K562 (cell line): Measurements from ENCODE around the gene TBC1D9. TPM values are rescaled to one million over a fixed set of nuclear protein-coding genes. Genes with fewer than 3 reads are reported as not detected.

Experiments used
- ATAC-seq: fragments of 200-7000 bp; cut with Tn5 transposase; 3 replicates; pipeline ENCODE4 v1.9.1; 2020; ENCODE audit warnings: moderate library complexity
- BruUV-seq: library from RNA; stranded (reverse); fragments of 400-500 nt; replicated peaks from 2 replicates; lab custom pipeline; 2021; lab: Mats Ljungman, UMichigan
- CTCF ChIA-PET: fragments of 300-600 bp; formaldehyde crosslinking; extraction: SDS; loops from one replicate; lab custom pipeline; 2021; ENCODE audit warnings: low intra/inter-chr PET ratio; lab: Yijun Ruan, JAX
- POLR2A ChIA-PET: fragments of 300-600, 350-650 bp; sonication (Branson Sonifier 250); formaldehyde crosslinking; extraction: SDS; loops from one replicate; lab custom pipeline; 2021; ENCODE audit warnings: antibody characterized with exemption, inconsistent platforms; lab: Yijun Ruan, JAX
- DNase-seq, 4 experiments: peaks; one replicate each; pipeline versions ENCODE4 v3.0.0 to v3.0.0-alpha.2; 2011 to 2018; ENCODE audit warnings: low spot score in 3 of 4, mixed read lengths in 3 of 4; ENCODE audit errors: extremely low read depth in 1 of 4
- FAIRE-seq: peaks from 2 replicates; lab custom pipeline; 2011; peaks lifted over from hg19 to GRCh38; lab: Jason Lieb, UNC
- H2AFZ ChIP-seq: 2 replicates; pipeline ENCODE4 v1.6.0; 2011; ENCODE audit warnings: low read depth, low read length, control low read depth, inconsistent platforms
- H3K27ac ChIP-seq: fragments of 200-600 bp; 3 replicates; pipeline ENCODE4 v1.8.0; 2011; ENCODE audit warnings: low read depth, mild to moderate bottlenecking, control low read depth, inconsistent platforms, low read length, moderate library complexity, mixed read lengths; ENCODE audit errors: extremely low read depth
- H3K27me3 ChIP-seq, 2 experiments: fragments of 300-600 bp in 1 of 2; 2 replicates in 1 of 2; 3 replicates in 1 of 2; pipeline versions ENCODE4 v1.6.0 to v1.8.0; 2011; ENCODE audit warnings: inconsistent platforms in 2 of 2, low read length in 2 of 2, mild to moderate bottlenecking in 1 of 2, mixed read lengths in 1 of 2, moderate library complexity in 1 of 2; ENCODE audit not compliant: control insufficient read depth in 2 of 2, insufficient read depth in 2 of 2
- H3K36me3 ChIP-seq: fragments of 300-600 bp; 3 replicates; pipeline ENCODE4 v1.8.0; 2011; ENCODE audit warnings: mild to moderate bottlenecking, low read length, inconsistent platforms; ENCODE audit not compliant: control insufficient read depth, insufficient read depth
- H3K4me1 ChIP-seq, 2 experiments: fragments of 200-600 bp in 1 of 2; replicated peaks in 1 of 2; 2 replicates in 1 of 2; 3 replicates in 1 of 2; pipeline versions ENCODE4 v1.5.1 to v1.8.0; 2011; ENCODE audit warnings: inconsistent platforms in 2 of 2, low read length in 2 of 2, mild to moderate bottlenecking in 1 of 2, mixed read lengths in 1 of 2, moderate library complexity in 1 of 2; ENCODE audit not compliant: control insufficient read depth in 2 of 2, insufficient read depth in 2 of 2
- H3K4me2 ChIP-seq: 2 replicates; pipeline ENCODE4 v1.6.1; 2011; ENCODE audit warnings: low read length, control low read depth, inconsistent platforms, mixed read lengths; ENCODE audit not compliant: insufficient read depth
- H3K4me3 ChIP-seq: fragments of 200-600 bp; sonication (generic), shearing (Covaris generic); 2 replicates; pipeline ENCODE4 v1.5.1; 2016; ENCODE audit warnings: control low read depth, inconsistent platforms
- H3K79me2 ChIP-seq: fragments of 200-600 bp; 3 replicates; pipeline ENCODE4 v1.8.0; 2011; ENCODE audit warnings: low read length, inconsistent platforms; ENCODE audit not compliant: control insufficient read depth, insufficient read depth
- H3K9ac ChIP-seq, 2 experiments: 2 replicates each; pipeline versions ENCODE4 v1.6.0 to v1.6.1; 2011; ENCODE audit warnings: low read depth in 2 of 2, low read length in 2 of 2, control low read depth in 1 of 2, inconsistent platforms in 1 of 2, mild to moderate bottlenecking in 1 of 2, mixed read lengths in 1 of 2; ENCODE audit not compliant: insufficient read depth in 1 of 2
- H3K9me1 ChIP-seq: one replicate; pipeline ENCODE4 v1.6.0; 2011; ENCODE audit warnings: inconsistent platforms, mild to moderate bottlenecking, low read length, moderate library complexity; ENCODE audit not compliant: control insufficient read depth, insufficient read depth
- H3K9me3 ChIP-seq: replicated peaks from 2 replicates; pipeline ENCODE4 v1.5.1; 2011; ENCODE audit warnings: low read depth, low read length, inconsistent platforms; ENCODE audit not compliant: control insufficient read depth, insufficient read depth
- H4K20me1 ChIP-seq: replicated peaks from 2 replicates; pipeline ENCODE4 v1.6.1; 2011; ENCODE audit warnings: low read length, inconsistent platforms, mixed read lengths; ENCODE audit not compliant: control insufficient read depth, insufficient read depth
- MAFF ChIP-seq: IDR thresholded peaks from 2 replicates; pipeline ENCODE4 v1.6.1; 2012; ENCODE audit warnings: low read length, improper control_type of control experiment
- PHB ChIP-seq: fragments of 250-450 bp; sonication (Bioruptor Pico); IDR thresholded peaks from 2 replicates; pipeline ENCODE4 v1.5.0; 2021
- PRPF4 ChIP-seq: fragments of 200-400 bp; formaldehyde crosslinking; IDR thresholded peaks from one replicate; pipeline ENCODE4 v1.6.1; 2017; ENCODE audit warnings: low read length, low read depth, mild to moderate bottlenecking; ENCODE audit not compliant: insufficient read depth, poor library complexity, severe bottlenecking
- PTBP1 ChIP-seq: fragments of 200-400 bp; formaldehyde crosslinking; IDR thresholded peaks from 2 replicates; pipeline ENCODE4 v1.6.1; 2017; ENCODE audit warnings: low read depth, low read length
- USF2 ChIP-seq: sonication (generic); formaldehyde crosslinking; IDR thresholded peaks from 2 replicates; pipeline ENCODE4 v1.5.0; 2020; ENCODE audit warnings: missing genetic modification reagents
- ZBTB17 ChIP-seq: fragments of 450-650 bp; formaldehyde crosslinking; IDR thresholded peaks from 2 replicates; pipeline ENCODE4 v1.4.0; 2020; ENCODE audit warnings: mild to moderate bottlenecking
- ZNF316 ChIP-seq: fragments of 450-650 bp; IDR thresholded peaks from 2 replicates; pipeline ENCODE4 v1.6.1; 2016
- ZNF75A ChIP-seq: fragments of 450-650 bp; formaldehyde crosslinking; IDR thresholded peaks from 2 replicates; pipeline ENCODE4 v1.4.0; 2020; ENCODE audit warnings: mild to moderate bottlenecking
- in situ Hi-C: fragments of 300-500 bp; cut with MboI; formaldehyde crosslinking; loops from 4 replicates; pipeline ENCODE4 v1.15.0; 2018; ENCODE audit warnings: inconsistent platforms, mixed read lengths
- intact Hi-C: fragments of 100-400 bp; cut with micrococcal nuclease; formaldehyde crosslinking; loops from 2 replicates; pipeline ENCODE4 v1.14.2; 2022
- polyA plus RNA-seq, 8 experiments: library from polyadenylated mRNA; depleted of rRNA in 4 of 8; stranded (reverse) in 5 of 8; unstranded in 3 of 8; fragments of >200 nt; fragmentation: Nextera tagmentation in 2 of 8; fragmentation: Illumina TruSeq in 1 of 8; extraction: Ambion mirVana in 2 of 8; extraction: Trizol in 1 of 8; gene quantifications; 2 replicates each; pipeline versions ENCODE4 v1.2.1 to v1.2.3, GENCODE V29; 2011 to 2014; ENCODE audit warnings: inconsistent platforms in 1 of 8, missing spikeins in 1 of 8
- total RNA-seq, 7 experiments: library from RNA; depleted of rRNA in 6 of 7; stranded (reverse); fragments of >200 nt in 6 of 7; fragmentation: Illumina TruSeq in 2 of 7; extraction: Trizol in 2 of 7; gene quantifications; 2 replicates each; pipeline versions ENCODE4 v1.2.1 to v1.2.3, GENCODE V29; 2011 to 2021; ENCODE audit warnings: low replicate concordance in 1 of 7
- TF ChIP-seq, protein P1 (sequence below): conservative IDR thresholded peaks from 2 replicates; pipeline ENCODE4 v1.6.1; 2011; ENCODE audit warnings: low read depth, mild to moderate bottlenecking, low read length; ENCODE audit not compliant: control insufficient read depth

The TBC1D9 gene
- total and polyA plus RNA-seq, 9 of the 15 experiments (the other 6 are each of a cell fraction or from before 2014, with no cell fraction given): 0.13 TPM; not detected in 8

- Histone ChIP-seq H3K4me2 (no peak overlapping the region), H3K9ac (no peak overlapping the region), H3K79me2 (no peaks in the 10 kb centered on the region), H3K4me1 (no peaks in the 10 kb centered on the region), H3K9me3 (no peaks in the 10 kb centered on the region), H3K36me3 (no peaks in the 10 kb centered on the region), H3K27ac (no peak overlapping the region), H3K4me3 (no peak overlapping the region), H3K27me3 (no peaks in the 10 kb centered on the region), H4K20me1 (no peaks in the 10 kb centered on the region), H3K9me1 (no peaks in the 10 kb centered on the region), H2AFZ (no peak overlapping the region)
- CTCF ChIA-PET: no interaction called here
- in situ Hi-C loops: no loop called here
- no TSS peak for BruUV-seq
- intact Hi-C loops: no loop called here
- no peak for FAIRE-seq
- ATAC-seq: no peak
- POLR2A ChIA-PET: no interaction called here
- TF ChIP-seq, protein P1, sequence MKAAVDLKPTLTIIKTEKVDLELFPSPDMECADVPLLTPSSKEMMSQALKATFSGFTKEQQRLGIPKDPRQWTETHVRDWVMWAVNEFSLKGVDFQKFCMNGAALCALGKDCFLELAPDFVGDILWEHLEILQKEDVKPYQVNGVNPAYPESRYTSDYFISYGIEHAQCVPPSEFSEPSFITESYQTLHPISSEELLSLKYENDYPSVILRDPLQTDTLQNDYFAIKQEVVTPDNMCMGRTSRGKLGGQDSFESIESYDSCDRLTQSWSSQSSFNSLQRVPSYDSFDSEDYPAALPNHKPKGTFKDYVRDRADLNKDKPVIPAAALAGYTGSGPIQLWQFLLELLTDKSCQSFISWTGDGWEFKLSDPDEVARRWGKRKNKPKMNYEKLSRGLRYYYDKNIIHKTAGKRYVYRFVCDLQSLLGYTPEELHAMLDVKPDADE: no peak
- TF ChIP-seq PHB (no peak), PRPF4 (no peak), ZBTB17 (CRISPR knock-in tag) (no peak), ZNF75A (CRISPR knock-in tag) (no peak), PTBP1 (no peak), ZNF316 (peak; percentile 42; the same call in 1 of the 2 replicates), USF2 (CRISPR knock-in tag) (no peak), MAFF (peak; percentile 6; the same call in 1 of the 2 replicates)
- DNase-seq: no peak
These were observed 49.1 kb upstream of the TBC1D9 start for GRCh38 chr4:140805293-140805692.
